Medulla oblongata (tissue), 1 donor: ENCODE results near the gene ATP13A3.
A peak's percentile ranks its signal among the peaks of the same experiment; 100 is the strongest.
"Not testable (repeated sequence)": the region's sequence is repeated elsewhere in the genome, so short reads cannot be mapped to it uniquely, and the experiment has no call there.

Experiments used
- DNase-seq: peaks from one replicate; pipeline ENCODE4 v3.0.0-alpha.2; 2015; ENCODE audit errors: extremely low spot score

Gene ATP13A3

GRCh38 chr3:194500198-194500597 is 13.4 kb upstream of the ATP13A3 start:
- no peak for DNase-seq

GRCh38 chr3:194499516-194499915 is 12.7 kb upstream of the ATP13A3 start:
- not testable (repeated sequence) for DNase-seq

- peak; percentile 72 for DNase-seq
These were observed 11.2 kb upstream of the ATP13A3 start for GRCh38 chr3:194497799-194498575.

GRCh38 chr3:194496217-194496919 is 9.6 kb upstream of the ATP13A3 start:
- DNase-seq: no peak

- DNase-seq: peak; percentile 40
These were observed 8.2 kb upstream of the ATP13A3 start for GRCh38 chr3:194494951-194495374.

GRCh38 chr3:194493995-194494927 is 7.5 kb upstream of the ATP13A3 start:
- DNase-seq: not testable (repeated sequence)

- DNase-seq: peak; percentile 65
These were observed 5.2 kb upstream of the ATP13A3 start for GRCh38 chr3:194492001-194492400.

- DNase-seq: no peak
These were observed 3.2 kb upstream of the ATP13A3 start for GRCh38 chr3:194489736-194490612.

- DNase-seq: peak; percentile 27
These were observed 1.4 kb upstream of the ATP13A3 start for GRCh38 chr3:194488055-194488742.

- DNase-seq: no peak
These were observed 670 bp upstream of the ATP13A3 start for GRCh38 chr3:194487289-194488054.

- DNase-seq: peak; percentile 63
These were observed 792 bp downstream of the ATP13A3 start for GRCh38 chr3:194485881-194486539.

GRCh38 chr3:194485468-194485880 is 1.3 kb downstream of the ATP13A3 start:
- DNase-seq: no peak

GRCh38 chr3:194484614-194485013 is 2.2 kb downstream of the ATP13A3 start:
- no peak for DNase-seq

GRCh38 chr3:194483850-194484249 is 3.0 kb downstream of the ATP13A3 start:
- no peak for DNase-seq

- not testable (repeated sequence) for DNase-seq
These were observed 4.0 kb downstream of the ATP13A3 start for GRCh38 chr3:194482830-194483229.

GRCh38 chr3:194482196-194482593 is 4.6 kb downstream of the ATP13A3 start:
- DNase-seq: no peak

- DNase-seq: no peak
These were observed 5.1 kb downstream of the ATP13A3 start for GRCh38 chr3:194481525-194482195.

- no peak for DNase-seq
These were observed 5.7 kb downstream of the ATP13A3 start for GRCh38 chr3:194481103-194481502.
